Natural killer cell (primary cell): Measurements from ENCODE around the gene RASSF3. TPM values are rescaled to one million over a fixed set of nuclear protein-coding genes. Genes with fewer than 3 reads are reported as not detected.

ENCODE experiments used
- ATAC-seq, 3 donors: fragments of 150-1000 bp in 2 of 3; fragments of 200-7000 bp in 1 of 3; cut with Tn5 transposase; 1 replicate in 1 of 3; 2 replicates in 2 of 3; pipeline ENCODE4 v1.10.0; 2021; ENCODE audit warnings: mild to moderate bottlenecking in 2 of 3, moderate library complexity in 2 of 3
- DNase-seq, 2 donors: peaks; one replicate each; pipeline versions ENCODE4 v3.0.0 to v3.0.0-alpha.2; 2013 to 2021; ENCODE audit warnings: mixed read lengths in 1 of 2
- H3K27ac ChIP-seq: one replicate; pipeline ENCODE4 v1.5.1; 2013; ENCODE audit warnings: mild to moderate bottlenecking, low read length
- H3K27me3 ChIP-seq: one replicate; pipeline ENCODE4 v1.6.1; 2013; ENCODE audit warnings: low read length; ENCODE audit not compliant: control insufficient read depth, insufficient read depth
- H3K36me3 ChIP-seq: one replicate; pipeline ENCODE4 v1.6.1; 2013; ENCODE audit warnings: low read length; ENCODE audit not compliant: control insufficient read depth, insufficient read depth
- H3K4me1 ChIP-seq: one replicate; pipeline ENCODE4 v1.6.1; 2013; ENCODE audit warnings: low read length; ENCODE audit not compliant: control insufficient read depth, insufficient read depth
- H3K4me3 ChIP-seq: one replicate; pipeline ENCODE4 v1.5.1; 2013; ENCODE audit warnings: low read length
- H3K9me3 ChIP-seq: one replicate; pipeline ENCODE4 v1.6.1; 2013; ENCODE audit warnings: low read length; ENCODE audit not compliant: control insufficient read depth, insufficient read depth
- H3K27ac Mint-ChIP-seq, 2 donors: one replicate each; pipeline ENCODE4 v1.8.0; 2022; ENCODE audit warnings: mild to moderate bottlenecking in 2 of 2, mixed read lengths in 2 of 2, moderate library complexity in 1 of 2
- H3K27me3 Mint-ChIP-seq, 2 donors: one replicate each; pipeline ENCODE4 v1.8.0; 2022; ENCODE audit warnings: low read depth in 2 of 2, mixed read lengths in 2 of 2
- H3K36me3 Mint-ChIP-seq: one replicate; pipeline ENCODE4 v1.8.0; 2022; ENCODE audit warnings: mixed read lengths
- H3K4me1 Mint-ChIP-seq, 2 donors: one replicate each; pipeline ENCODE4 v1.8.0; 2022; ENCODE audit warnings: mixed read lengths in 2 of 2
- H3K4me3 Mint-ChIP-seq: one replicate; pipeline ENCODE4 v1.8.0; 2022; ENCODE audit warnings: mild to moderate bottlenecking, moderate library complexity, mixed read lengths
- H3K9me3 Mint-ChIP-seq, 2 donors: one replicate each; pipeline ENCODE4 v1.8.0; 2022; ENCODE audit warnings: mixed read lengths in 2 of 2
- WGBS: methylation state at CpG from one replicate; pipeline ENCODE4 v1.1.7; 2013; ENCODE audit warnings: missing lambda C conversion rate; ENCODE audit not compliant: insufficient coverage; 5-methylcytosine and 5-hydroxymethylcytosine counted together
- intact Hi-C: fragments of 100-400 bp; cut with micrococcal nuclease; formaldehyde crosslinking; loops from one replicate; pipeline ENCODE4 v1.14.2; 2022
- total RNA-seq, 4 donors: library from RNA; stranded (reverse); fragments of 120-200 nt in 1 of 4; gene quantifications; one replicate each; pipeline versions ENCODE4 v1.2.3 to v1.2.4, GENCODE V29; 2013 to 2022
- TF ChIP-seq, protein P1 (sequence below): fragments of 200-600 bp; IDR thresholded peaks from one replicate; pipeline ENCODE4 v1.8.0; 2022; ENCODE audit warnings: antibody characterized with exemption

Gene RASSF3
- total RNA-seq, 3 donors from 2014 or later (not counting 1 experiment from before 2014, with no cell fraction given): 63.4 to 105 (median 80.5) TPM

DNA sequence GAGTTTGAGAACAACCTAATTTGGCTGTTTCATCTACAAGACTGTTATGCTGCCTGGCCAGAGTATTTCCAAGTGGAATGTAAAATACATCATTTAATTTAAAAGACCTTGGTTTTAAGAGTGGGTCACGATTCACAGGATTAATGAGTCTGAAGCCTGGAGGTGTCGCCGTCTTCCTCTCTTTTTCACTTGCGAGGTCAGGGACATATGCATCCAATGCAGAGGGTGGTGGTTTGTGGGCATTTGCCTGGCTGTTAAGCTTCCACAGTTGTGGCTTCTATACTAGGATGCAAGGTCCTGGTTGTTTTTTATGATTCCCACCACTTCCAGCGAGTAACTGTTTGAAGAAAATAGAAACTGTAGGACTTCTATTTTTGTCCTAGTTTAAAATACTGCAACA is 22.8 kb upstream of the RASSF3 start:
- DNase-seq (no peak), ATAC-seq (no peak)
- H3K36me3 Mint-ChIP-seq: no peaks in the 10 kb centered on the region
- H3K9me3 ChIP-seq: no peaks in the 10 kb centered on the region
- H3K9me3 Mint-ChIP-seq: no peaks in the 10 kb centered on the region
- no peaks in the 10 kb centered on the region for H3K4me1 ChIP-seq
- no peak overlapping the region for H3K27ac ChIP-seq
- TF ChIP-seq, protein P1, sequence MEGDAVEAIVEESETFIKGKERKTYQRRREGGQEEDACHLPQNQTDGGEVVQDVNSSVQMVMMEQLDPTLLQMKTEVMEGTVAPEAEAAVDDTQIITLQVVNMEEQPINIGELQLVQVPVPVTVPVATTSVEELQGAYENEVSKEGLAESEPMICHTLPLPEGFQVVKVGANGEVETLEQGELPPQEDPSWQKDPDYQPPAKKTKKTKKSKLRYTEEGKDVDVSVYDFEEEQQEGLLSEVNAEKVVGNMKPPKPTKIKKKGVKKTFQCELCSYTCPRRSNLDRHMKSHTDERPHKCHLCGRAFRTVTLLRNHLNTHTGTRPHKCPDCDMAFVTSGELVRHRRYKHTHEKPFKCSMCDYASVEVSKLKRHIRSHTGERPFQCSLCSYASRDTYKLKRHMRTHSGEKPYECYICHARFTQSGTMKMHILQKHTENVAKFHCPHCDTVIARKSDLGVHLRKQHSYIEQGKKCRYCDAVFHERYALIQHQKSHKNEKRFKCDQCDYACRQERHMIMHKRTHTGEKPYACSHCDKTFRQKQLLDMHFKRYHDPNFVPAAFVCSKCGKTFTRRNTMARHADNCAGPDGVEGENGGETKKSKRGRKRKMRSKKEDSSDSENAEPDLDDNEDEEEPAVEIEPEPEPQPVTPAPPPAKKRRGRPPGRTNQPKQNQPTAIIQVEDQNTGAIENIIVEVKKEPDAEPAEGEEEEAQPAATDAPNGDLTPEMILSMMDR: no peak
- peaks cover 13 to 16% of the 10 kb centered on the region in 2 donors for H3K27me3 Mint-ChIP-seq
- no peak overlapping the region for H3K27ac Mint-ChIP-seq
- H3K4me3 Mint-ChIP-seq: no peak overlapping the region
- H3K36me3 ChIP-seq: no peaks in the 10 kb centered on the region
- no peaks in the 10 kb centered on the region for H3K27me3 ChIP-seq
- WGBS: 83% methylated on average over 4 of the region's 5 CpGs
- intact Hi-C loops: no loop called here
- peaks cover 10 to 12% of the 10 kb centered on the region in 2 donors for H3K4me1 Mint-ChIP-seq
- no peak overlapping the region for H3K4me3 ChIP-seq

- Mint-ChIP-seq H3K36me3 (no peaks in the 10 kb centered on the region), H3K9me3 (no peaks in the 10 kb centered on the region), H3K4me3 (no peak overlapping the region), H3K4me1 (no peaks in the 10 kb centered on the region), H3K27me3 (peaks cover 2 to 3% of the 10 kb centered on the region in 2 donors), H3K27ac (no peak overlapping the region)
- ATAC-seq (no peak), DNase-seq (no peak)
- H3K27ac ChIP-seq: no peak overlapping the region
- H3K4me3 ChIP-seq: no peak overlapping the region
- H3K9me3 ChIP-seq: no peaks in the 10 kb centered on the region
- no peaks in the 10 kb centered on the region for H3K4me1 ChIP-seq
- intact Hi-C loops: no loop called here
- no peaks in the 10 kb centered on the region for H3K27me3 ChIP-seq
- no peaks in the 10 kb centered on the region for H3K36me3 ChIP-seq
- TF ChIP-seq, protein P1: no peak
- no CpG with 5 or more reads among the region's 1 CpG for WGBS
These were observed 20.1 kb upstream of the RASSF3 start for GRCh38 chr12:64590183-64590582.

DNA sequence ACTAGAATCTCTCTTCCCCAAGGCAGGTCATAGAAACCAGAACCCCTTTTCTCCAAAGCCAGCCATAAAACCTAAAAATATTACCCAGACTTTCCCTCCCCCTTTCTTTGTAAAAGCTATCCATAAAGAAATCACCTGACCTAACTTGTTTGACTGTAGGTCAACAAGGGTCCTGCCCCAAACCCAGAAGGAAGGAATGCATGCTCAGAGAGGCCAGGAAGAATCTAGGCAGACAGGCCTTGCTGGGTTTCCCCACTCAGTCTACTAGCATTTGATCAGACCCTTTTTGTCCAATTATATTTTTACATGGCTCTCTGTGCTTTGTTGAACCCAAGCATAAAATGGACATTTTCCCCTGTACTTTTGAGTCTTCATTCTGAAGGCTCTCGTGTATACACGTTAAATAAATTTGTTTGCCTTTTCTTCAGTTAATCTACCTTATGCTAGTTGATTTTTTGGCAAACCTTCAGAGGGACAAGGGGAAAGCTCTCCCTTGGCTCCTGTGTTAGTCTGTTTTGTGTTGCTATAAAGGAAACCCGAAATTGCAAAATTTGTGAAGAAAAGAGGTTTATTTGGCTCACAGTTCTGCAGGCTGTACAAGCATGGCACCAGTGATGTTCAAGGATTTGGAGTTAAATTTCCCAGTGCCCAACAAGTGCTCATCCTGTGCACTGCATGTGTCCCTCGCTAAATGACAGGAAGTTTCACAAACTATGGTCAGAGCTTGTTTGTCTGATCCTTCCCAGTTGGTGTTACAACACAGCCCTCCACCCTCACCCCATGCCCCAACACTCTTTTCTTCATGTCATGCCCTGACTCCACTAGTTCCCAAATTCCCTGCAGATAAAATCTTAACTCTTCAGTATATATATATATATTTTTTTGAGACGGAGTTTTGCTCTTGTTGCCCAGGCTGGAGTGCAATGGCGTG is 14.2 kb upstream of the RASSF3 start:
- Mint-ChIP-seq H3K36me3 (no peaks in the 10 kb centered on the region), H3K4me3 (no peak overlapping the region), H3K27me3 (peaks cover 28 to 45% of the 10 kb centered on the region in 2 donors), H3K4me1 (peaks cover 11 to 15% of the 10 kb centered on the region in 2 donors), H3K9me3 (no peaks in the 10 kb centered on the region), H3K27ac (no peak overlapping the region)
- no peaks in the 10 kb centered on the region for H3K9me3 ChIP-seq
- no peak overlapping the region for H3K27ac ChIP-seq
- peaks cover 3% of the 10 kb centered on the region for H3K27me3 ChIP-seq
- no peak for DNase-seq
- intact Hi-C loops: no loop called here
- TF ChIP-seq, protein P1: no peak
- H3K4me1 ChIP-seq: peaks cover 12% of the 10 kb centered on the region
- no peaks in the 10 kb centered on the region for H3K36me3 ChIP-seq
- H3K4me3 ChIP-seq: no peak overlapping the region
- WGBS: 90% methylated on average over 6 of the region's 6 CpGs
- ATAC-seq: peak in 1 of 3 donors; percentile 52
